K562 (cell line): ENCODE measurements around the gene POLR2L. TPM values are rescaled to one million over a fixed set of nuclear protein-coding genes. Genes with fewer than 3 reads are reported as not detected.
A peak's percentile ranks its signal among the peaks of the same experiment; 100 is the strongest.

Experiments
- CBX1 ChIP-seq: sonication (generic); IDR thresholded peaks from 2 replicates; pipeline ENCODE4 v1.6.1; 2016; ENCODE audit warnings: antibody characterized with exemption, low read depth, mild to moderate bottlenecking
- CEBPB ChIP-seq: fragments of 450-650 bp; IDR thresholded peaks from 2 replicates; pipeline ENCODE4 v1.6.1; 2016; ENCODE audit warnings: missing genetic modification characterization, missing compliant biosample characterization
- CREM ChIP-seq: IDR thresholded peaks from 2 replicates; pipeline ENCODE4 v1.6.1; 2014; ENCODE audit warnings: antibody characterized with exemption, low read depth
- DIDO1 ChIP-seq: fragments of 450-650 bp; IDR thresholded peaks from 2 replicates; pipeline ENCODE4 v1.6.1; 2016; ENCODE audit warnings: low read depth, missing biosample characterization, missing genetic modification characterization
- EHMT2 ChIP-seq: fragments of 450-650 bp; IDR thresholded peaks from 2 replicates; pipeline ENCODE4 v1.6.1; 2018; ENCODE audit warnings: antibody characterized with exemption
- ESRRB ChIP-seq: fragments of 250-450 bp; sonication (Bioruptor Pico); IDR thresholded peaks from 2 replicates; pipeline ENCODE4 v1.5.0; 2020; ENCODE audit warnings: mild to moderate bottlenecking, moderate library complexity, borderline replicate concordance
- ETV5 ChIP-seq: sonication (generic); formaldehyde crosslinking; IDR thresholded peaks from 2 replicates; pipeline ENCODE4 v1.4.0; 2020; ENCODE audit warnings: low read depth, mild to moderate bottlenecking, missing genetic modification reagents
- FOXA1 ChIP-seq: fragments of 450-650 bp; IDR thresholded peaks from 2 replicates; pipeline ENCODE4 v1.6.1; 2016; ENCODE audit warnings: mild to moderate bottlenecking, borderline replicate concordance
- GATAD2A ChIP-seq: fragments of 450-650 bp; IDR thresholded peaks from 2 replicates; pipeline ENCODE4 v1.6.1; 2017
- HDAC8 ChIP-seq: fragments of 450-650 bp; IDR thresholded peaks from 2 replicates; pipeline ENCODE4 v1.6.1; 2016; ENCODE audit warnings: mild to moderate bottlenecking, missing genetic modification characterization, moderate library complexity, missing compliant biosample characterization
- MBD2 ChIP-seq: sonication (generic); IDR thresholded peaks from 2 replicates; pipeline ENCODE4 v1.6.1; 2016; ENCODE audit warnings: low read depth, borderline replicate concordance
- MEF2A ChIP-seq: IDR thresholded peaks from 2 replicates; pipeline ENCODE4 v1.6.1; 2011; ENCODE audit warnings: low read depth, mild to moderate bottlenecking, low read length, moderate library complexity; ENCODE audit not compliant: control insufficient read depth
- MTA1 ChIP-seq: fragments of 450-650 bp; IDR thresholded peaks from 2 replicates; pipeline ENCODE4 v1.6.1; 2017; ENCODE audit warnings: borderline replicate concordance
- NR3C1 ChIP-seq: sonication (generic); formaldehyde crosslinking; IDR thresholded peaks from 2 replicates; pipeline ENCODE4 v1.8.1; 2022; ENCODE audit warnings: missing genetic modification reagents
- NR4A1 ChIP-seq, 2 experiments: fragments of 250-450 bp in 1 of 2; fragments of 450-650 bp in 1 of 2; sonication (Bioruptor Pico) in 1 of 2; IDR thresholded peaks; 2 replicates each; pipeline versions ENCODE4 v1.4.0 to v1.6.1; 2016 to 2020; ENCODE audit warnings: mild to moderate bottlenecking in 2 of 2, missing compliant biosample characterization in 1 of 2, missing genetic modification characterization in 1 of 2, moderate library complexity in 1 of 2
- RAD51 ChIP-seq: fragments of 450-650 bp; IDR thresholded peaks from 2 replicates; pipeline ENCODE4 v1.7.1; 2016; ENCODE audit warnings: low read depth, mild to moderate bottlenecking, borderline replicate concordance
- RFX1 ChIP-seq: fragments of 450-650 bp; IDR thresholded peaks from 2 replicates; pipeline ENCODE4 v1.6.1; 2016; ENCODE audit warnings: mild to moderate bottlenecking, moderate library complexity
- SIRT6 ChIP-seq: IDR thresholded peaks from one replicate; pipeline ENCODE4 v1.6.1; 2012; ENCODE audit warnings: low read depth, mild to moderate bottlenecking, control low read depth, inconsistent platforms, low read length, moderate library complexity
- SREBF2 ChIP-seq: sonication (generic); formaldehyde crosslinking; IDR thresholded peaks from 2 replicates; pipeline ENCODE4 v1.4.0; 2020; ENCODE audit warnings: mild to moderate bottlenecking, missing genetic modification reagents
- SRSF1 ChIP-seq: fragments of 200-400 bp; formaldehyde crosslinking; IDR thresholded peaks from 2 replicates; pipeline ENCODE4 v1.6.1; 2017; ENCODE audit warnings: mild to moderate bottlenecking, low read depth, low read length, moderate library complexity
- TARDBP ChIP-seq: fragments of 450-650 bp; IDR thresholded peaks from 2 replicates; pipeline ENCODE4 v1.6.1; 2016
- TEAD1 ChIP-seq, 2 experiments: fragments of 450-650 bp in 1 of 2; sonication (generic) in 1 of 2; formaldehyde crosslinking; IDR thresholded peaks; 2 replicates each; pipeline versions ENCODE4 v1.4.0 to v1.8.0; 2020 to 2022; ENCODE audit warnings: mild to moderate bottlenecking in 2 of 2, missing genetic modification reagents in 1 of 2
- ZBTB1 ChIP-seq: sonication (generic); formaldehyde crosslinking; IDR thresholded peaks from 2 replicates; pipeline ENCODE4 v1.8.1; 2023; ENCODE audit warnings: missing genetic modification reagents, low read depth, mild to moderate bottlenecking, borderline replicate concordance
- ZNF778 ChIP-seq: fragments of 450-650 bp; formaldehyde crosslinking; IDR thresholded peaks from 2 replicates; pipeline ENCODE4 v1.4.0; 2020; ENCODE audit warnings: mild to moderate bottlenecking, moderate library complexity
- ZNF79 ChIP-seq: fragments of 250-450 bp; sonication (Bioruptor Pico); IDR thresholded peaks from 2 replicates; pipeline ENCODE4 v1.4.0; 2020; ENCODE audit warnings: low read depth, mild to moderate bottlenecking, moderate library complexity
- polyA plus RNA-seq, 8 experiments: library from polyadenylated mRNA; depleted of rRNA in 4 of 8; stranded (reverse) in 5 of 8; unstranded in 3 of 8; fragments of >200 nt; fragmentation: Nextera tagmentation in 2 of 8; fragmentation: Illumina TruSeq in 1 of 8; extraction: Ambion mirVana in 2 of 8; extraction: Trizol in 1 of 8; gene quantifications; 2 replicates each; pipeline versions ENCODE4 v1.2.1 to v1.2.3, GENCODE V29; 2011 to 2014; ENCODE audit warnings: inconsistent platforms in 1 of 8, missing spikeins in 1 of 8
- total RNA-seq, 7 experiments: library from RNA; depleted of rRNA in 6 of 7; stranded (reverse); fragments of >200 nt in 6 of 7; fragmentation: Illumina TruSeq in 2 of 7; extraction: Trizol in 2 of 7; gene quantifications; 2 replicates each; pipeline versions ENCODE4 v1.2.1 to v1.2.3, GENCODE V29; 2011 to 2021; ENCODE audit warnings: low replicate concordance in 1 of 7
- TF ChIP-seq, protein P1 (sequence below): fragments of 450-650 bp; formaldehyde crosslinking; IDR thresholded peaks from 2 replicates; pipeline ENCODE4 v1.4.0; 2020; ENCODE audit warnings: mild to moderate bottlenecking, moderate library complexity
- TF ChIP-seq, protein P2 (sequence below): IDR thresholded peaks from 2 replicates; pipeline ENCODE4 v1.6.1; 2016; ENCODE audit warnings: missing genetic modification characterization, missing compliant biosample characterization
- TF ChIP-seq, protein P3 (sequence below), 3 experiments: fragments of 200-800 bp in 1 of 3; sonication (Bioruptor generic) in 1 of 3; sonication (generic) in 1 of 3; formaldehyde crosslinking in 1 of 3; IDR thresholded peaks; 2 replicates each; pipeline versions ENCODE4 v1.6.1 to v1.8.0; 2016 to 2022; ENCODE audit warnings: mild to moderate bottlenecking in 2 of 3, missing compliant biosample characterization in 2 of 3, missing genetic modification characterization in 2 of 3, missing genetic modification reagents in 1 of 3

Gene POLR2L
- total and polyA plus RNA-seq, 9 of the 15 experiments (the other 6 are each of a cell fraction or from before 2014, with no cell fraction given): 38.3 to 688 (median 108) TPM

DNA sequence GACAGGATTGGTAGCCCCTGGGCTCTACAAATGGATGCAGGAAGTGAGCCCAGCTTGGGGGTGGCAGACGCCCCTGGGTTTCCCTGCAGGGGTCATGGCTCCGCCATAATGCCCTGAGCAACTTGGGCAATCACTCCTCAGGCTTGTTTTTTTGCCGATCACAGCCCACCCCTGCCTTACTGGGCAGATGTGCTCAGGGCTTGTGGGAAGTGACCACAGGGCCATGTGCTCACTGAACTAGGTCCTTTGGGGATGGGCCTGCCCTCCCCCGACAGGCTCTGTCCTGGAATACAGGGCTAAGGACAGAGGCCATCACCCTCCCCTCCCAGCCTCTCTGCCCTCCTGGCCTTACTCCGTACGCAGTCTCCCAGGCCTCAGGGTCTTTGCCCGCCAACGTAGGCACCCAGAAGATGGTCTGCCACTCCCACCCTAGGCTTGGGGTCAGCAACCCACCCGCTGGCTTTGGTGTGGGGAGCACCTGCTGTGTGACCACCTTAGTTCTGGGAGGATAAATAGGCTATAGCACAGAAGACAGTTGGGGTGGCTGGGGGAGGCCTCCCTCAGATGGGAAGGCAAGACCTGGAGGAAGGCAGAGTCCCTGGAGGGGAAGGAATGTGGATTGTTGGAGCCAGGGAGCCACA lies 28.8 kb downstream of the POLR2L start (continued):
- TF ChIP-seq ESRRB (CRISPR knock-in tag) (no peak), SREBF2 (CRISPR knock-in tag) (no peak), ZNF79 (CRISPR knock-in tag) (no peak), NR3C1 (CRISPR knock-in tag) (no peak), CBX1 (no peak), MTA1 (no peak), FOXA1 (no peak), HDAC8 (no peak), GATAD2A (no peak), NR4A1 (CRISPR knock-in tag; IDR thresholded peaks at IDR 0.05) (no peak), NR4A1 (tag; IDR thresholded peaks at IDR 0.05) (no peak), RFX1 (no peak), CEBPB (tag) (no peak), SRSF1 (no peak), RAD51 (no peak), TARDBP (no peak), DIDO1 (tag) (no peak), SIRT6 (peak; percentile 92), MBD2 (no peak), ZNF778 (CRISPR knock-in tag) (no peak), ETV5 (CRISPR knock-in tag) (no peak), TEAD1 (CRISPR knock-in tag; IDR thresholded peaks at IDR 0.05) (no peak), ZBTB1 (CRISPR knock-in tag) (no peak), EHMT2 (no peak), MEF2A (no peak), CREM (no peak)
- TF ChIP-seq, protein P1, sequence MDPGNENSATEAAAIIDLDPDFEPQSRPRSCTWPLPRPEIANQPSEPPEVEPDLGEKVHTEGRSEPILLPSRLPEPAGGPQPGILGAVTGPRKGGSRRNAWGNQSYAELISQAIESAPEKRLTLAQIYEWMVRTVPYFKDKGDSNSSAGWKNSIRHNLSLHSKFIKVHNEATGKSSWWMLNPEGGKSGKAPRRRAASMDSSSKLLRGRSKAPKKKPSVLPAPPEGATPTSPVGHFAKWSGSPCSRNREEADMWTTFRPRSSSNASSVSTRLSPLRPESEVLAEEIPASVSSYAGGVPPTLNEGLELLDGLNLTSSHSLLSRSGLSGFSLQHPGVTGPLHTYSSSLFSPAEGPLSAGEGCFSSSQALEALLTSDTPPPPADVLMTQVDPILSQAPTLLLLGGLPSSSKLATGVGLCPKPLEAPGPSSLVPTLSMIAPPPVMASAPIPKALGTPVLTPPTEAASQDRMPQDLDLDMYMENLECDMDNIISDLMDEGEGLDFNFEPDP (CRISPR knock-in tag): no peak
- TF ChIP-seq, protein P2, sequence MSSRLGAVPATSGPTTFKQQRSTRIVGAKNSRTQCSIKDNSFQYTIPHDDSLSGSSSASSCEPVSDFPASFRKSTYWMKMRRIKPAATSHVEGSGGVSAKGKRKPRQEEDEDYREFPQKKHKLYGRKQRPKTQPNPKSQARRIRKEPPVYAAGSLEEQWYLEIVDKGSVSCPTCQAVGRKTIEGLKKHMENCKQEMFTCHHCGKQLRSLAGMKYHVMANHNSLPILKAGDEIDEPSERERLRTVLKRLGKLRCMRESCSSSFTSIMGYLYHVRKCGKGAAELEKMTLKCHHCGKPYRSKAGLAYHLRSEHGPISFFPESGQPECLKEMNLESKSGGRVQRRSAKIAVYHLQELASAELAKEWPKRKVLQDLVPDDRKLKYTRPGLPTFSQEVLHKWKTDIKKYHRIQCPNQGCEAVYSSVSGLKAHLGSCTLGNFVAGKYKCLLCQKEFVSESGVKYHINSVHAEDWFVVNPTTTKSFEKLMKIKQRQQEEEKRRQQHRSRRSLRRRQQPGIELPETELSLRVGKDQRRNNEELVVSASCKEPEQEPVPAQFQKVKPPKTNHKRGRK (tag): no peak
- TF ChIP-seq, protein P3, sequence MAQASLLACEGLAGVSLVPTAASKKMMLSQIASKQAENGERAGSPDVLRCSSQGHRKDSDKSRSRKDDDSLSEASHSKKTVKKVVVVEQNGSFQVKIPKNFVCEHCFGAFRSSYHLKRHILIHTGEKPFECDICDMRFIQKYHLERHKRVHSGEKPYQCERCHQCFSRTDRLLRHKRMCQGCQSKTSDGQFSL (CRISPR knock-in tag; IDR thresholded peaks at IDR 0.05): peak; percentile 34; the same call in 1 of the 2 replicates
- TF ChIP-seq, protein P3 (tag; IDR thresholded peaks at IDR 0.05): no peak
